Stimulated activated CD8-positive, alpha-beta memory T cell treated with anti-CD3 and anti-CD28 coated beads, Interleukin-7, amount 100 ng/mL, for 48 hours (primary cell): Measurements from ENCODE around the gene PDE6B.
"Not testable (repeated sequence)": the region's sequence is repeated elsewhere in the genome, so short reads cannot be mapped to it uniquely, and the experiment has no call there.

ENCODE experiments used
- DNase-seq, 2 donors: peaks; one replicate each; pipeline ENCODE4 v3.0.0-alpha.2; 2020; ENCODE audit warnings: low read depth in 1 of 2; ENCODE audit errors: extremely low read depth in 1 of 2

Gene PDE6B

GRCh38 chr4:682490-683172 is 57.3 kb downstream of the PDE6B start:
- no peak for DNase-seq

GRCh38 chr4:683247-683897 is 58.0 kb downstream of the PDE6B start:
- no peak for DNase-seq

GRCh38 chr4:683982-684622 is 58.7 kb downstream of the PDE6B start:
- no peak for DNase-seq

GRCh38 chr4:684623-685327 is 59.4 kb downstream of the PDE6B start:
- no peak for DNase-seq

GRCh38 chr4:685679-686412 is 60.5 kb downstream of the PDE6B start:
- DNase-seq, result no peak

- DNase-seq, result no peak
These were observed 61.2 kb downstream of the PDE6B start for GRCh38 chr4:686413-687040.

- no peak for DNase-seq
These were observed 61.9 kb downstream of the PDE6B start for GRCh38 chr4:687048-687970.

- DNase-seq, result no peak
These were observed 62.8 kb downstream of the PDE6B start for GRCh38 chr4:687971-688853.

GRCh38 chr4:688854-689681 is 63.7 kb downstream of the PDE6B start, which contains the start of gene SLC49A3:
TSS of gene SLC49A3 (minus strand) at chr4:689151. CDS start at chr4:689127, 24 bp downstream.
- no peak for DNase-seq

- no peak for DNase-seq
These were observed 64.3 kb downstream of the PDE6B start for GRCh38 chr4:689723-690122.

GRCh38 chr4:692771-693554 is 67.6 kb downstream of the PDE6B start:
- no peak for DNase-seq

GRCh38 chr4:694341-694940 is 69.1 kb downstream of the PDE6B start:
- not testable (repeated sequence) for DNase-seq

GRCh38 chr4:699816-700580 is 74.6 kb downstream of the PDE6B start:
- DNase-seq, result no peak

- DNase-seq, result no peak
These were observed 75.4 kb downstream of the PDE6B start for GRCh38 chr4:700587-701264.

- no peak for DNase-seq
These were observed 77.3 kb downstream of the PDE6B start for GRCh38 chr4:702618-703048.
